ENCODE data around the gene CFAP157. TPM values are rescaled to one million over a fixed set of nuclear protein-coding genes. Genes with fewer than 3 reads are reported as not detected.

The CFAP157 gene
- total and polyA plus RNA-seq, 7 donors, result 0.12 TPM; not detected in 6

- Histone ChIP-seq H3K27ac (peak overlapping the region; percentile 91 to 98 (median 98)), H3K27me3 (no peaks in the 10 kb centered on the region), H3K4me3 (peak overlapping the region; percentile 50 to 93 (median 76)), H3K9me3 (no peaks in the 10 kb centered on the region), H3K36me3 (peaks cover 0 to 17% (median 4%) of the 10 kb centered on the region in 4 donors), H3K4me1 (peaks cover 0 to 27% (median 16%) of the 10 kb centered on the region in 4 donors)
- WGBS, 2 donors, result 54 to 60% methylated on average over 22 of the region's 22 CpGs
- TF ChIP-seq POLR2AphosphoS5 (IDR thresholded peaks at IDR 0.05) (no peak), EP300 (IDR thresholded peaks at IDR 0.05) (no peak), POLR2A (IDR thresholded peaks at IDR 0.05) (no peak)
- TF ChIP-seq, protein P1, sequence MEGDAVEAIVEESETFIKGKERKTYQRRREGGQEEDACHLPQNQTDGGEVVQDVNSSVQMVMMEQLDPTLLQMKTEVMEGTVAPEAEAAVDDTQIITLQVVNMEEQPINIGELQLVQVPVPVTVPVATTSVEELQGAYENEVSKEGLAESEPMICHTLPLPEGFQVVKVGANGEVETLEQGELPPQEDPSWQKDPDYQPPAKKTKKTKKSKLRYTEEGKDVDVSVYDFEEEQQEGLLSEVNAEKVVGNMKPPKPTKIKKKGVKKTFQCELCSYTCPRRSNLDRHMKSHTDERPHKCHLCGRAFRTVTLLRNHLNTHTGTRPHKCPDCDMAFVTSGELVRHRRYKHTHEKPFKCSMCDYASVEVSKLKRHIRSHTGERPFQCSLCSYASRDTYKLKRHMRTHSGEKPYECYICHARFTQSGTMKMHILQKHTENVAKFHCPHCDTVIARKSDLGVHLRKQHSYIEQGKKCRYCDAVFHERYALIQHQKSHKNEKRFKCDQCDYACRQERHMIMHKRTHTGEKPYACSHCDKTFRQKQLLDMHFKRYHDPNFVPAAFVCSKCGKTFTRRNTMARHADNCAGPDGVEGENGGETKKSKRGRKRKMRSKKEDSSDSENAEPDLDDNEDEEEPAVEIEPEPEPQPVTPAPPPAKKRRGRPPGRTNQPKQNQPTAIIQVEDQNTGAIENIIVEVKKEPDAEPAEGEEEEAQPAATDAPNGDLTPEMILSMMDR (IDR thresholded peaks at IDR 0.05), result no peak
- DNase-seq, result no peak
- intact Hi-C loops (cut with DNase I), result loop anchor here (1.0 to 5.0 kb wide), 5 partner anchors 122 to 232 kb away; partner anchors contain the start of genes ST6GALNAC4 and STXBP1
Observed at GRCh38 chr9:127734247-127734746, 27.5 kb downstream of the CFAP157 start.

GRCh38 chr9:127734747-127735529, 28.1 kb downstream of the CFAP157 start, which contains the start of gene TOR2A:
Gene TOR2A (minus strand): TSS chr9:127735294. CDS start chr9:127735270, 24 bp downstream.
- DNase-seq, result peak; percentile 99
- WGBS, 2 donors, result 0 to 1% methylated on average over 76 of the region's 76 CpGs
- intact Hi-C loops (cut with DNase I), result loop anchor here (1.0 to 5.0 kb wide), 6 partner anchors 50 to 233 kb away; partner anchors contain the start of genes ST6GALNAC4 and STXBP1
- Histone ChIP-seq H3K4me3 (peak within 1 kb of the TSS; percentile 50 to 93 (median 76)), H3K9me3 (no peaks in the 10 kb centered on the region), H3K36me3 (peaks cover 0 to 17% (median 4%) of the 10 kb centered on the region in 4 donors), H3K4me1 (peaks cover 0 to 27% (median 16%) of the 10 kb centered on the region in 4 donors), H3K27me3 (no peaks in the 10 kb centered on the region), H3K27ac (peak within 1 kb of the TSS; percentile 91 to 98 (median 98))
- TF ChIP-seq, protein P1 (IDR thresholded peaks at IDR 0.05), result peak; percentile 89 to 99 (median 98)
- TF ChIP-seq EP300 (IDR thresholded peaks at IDR 0.05) (no peak), POLR2A (IDR thresholded peaks at IDR 0.05) (peak in 1 of 2 donors; percentile 46), POLR2AphosphoS5 (IDR thresholded peaks at IDR 0.05) (peak; percentile 76 to 92 (median 88))

- DNase-seq, result no peak
- TF ChIP-seq EP300 (IDR thresholded peaks at IDR 0.05) (no peak), POLR2A (IDR thresholded peaks at IDR 0.05) (no peak), POLR2AphosphoS5 (IDR thresholded peaks at IDR 0.05) (no peak)
- TF ChIP-seq, protein P1 (IDR thresholded peaks at IDR 0.05), result peak in 1 of 4 experiments; percentile 3
- no peaks in the 10 kb centered on the region for H3K9me3 ChIP-seq
- peak overlapping the region in 1 of 4 donors; percentile 93 for H3K4me3 ChIP-seq
- peak overlapping the region; percentile 91 to 98 (median 98) for H3K27ac ChIP-seq
- H3K36me3 ChIP-seq, result peaks cover 0 to 17% (median 4%) of the 10 kb centered on the region in 4 donors
- 29 to 41% methylated on average over 15 of the region's 15 CpGs for WGBS, 2 donors
- intact Hi-C loops (cut with DNase I), result loop anchor here (1.0 to 2.0 kb wide), 3 partner anchors 50 to 181 kb away; partner anchors contain the start of gene ST6GALNAC4
- H3K27me3 ChIP-seq, result no peaks in the 10 kb centered on the region
- peaks cover 0 to 27% (median 16%) of the 10 kb centered on the region in 4 donors for H3K4me1 ChIP-seq
Observed at GRCh38 chr9:127735530-127736185, 28.9 kb downstream of the CFAP157 start.

GRCh38 chr9:127738666-127739065, 31.9 kb downstream of the CFAP157 start:
- no peaks in the 10 kb centered on the region for H3K9me3 ChIP-seq

More at GRCh38 chr9:127738666-127739065, 31.9 kb downstream of the CFAP157 start:
- H3K27ac ChIP-seq, result no peak overlapping the region
- intact Hi-C loops (cut with DNase I), result no loop called here
- TF ChIP-seq POLR2A (IDR thresholded peaks at IDR 0.05), result no peak
- TF ChIP-seq POLR2AphosphoS5 (IDR thresholded peaks at IDR 0.05), result no peak
- TF ChIP-seq EP300 (IDR thresholded peaks at IDR 0.05), result no peak
- TF ChIP-seq, protein P1 (IDR thresholded peaks at IDR 0.05), result no peak
- 84 to 90% methylated on average over 13 of the region's 13 CpGs for WGBS, 2 donors
- H3K4me1 ChIP-seq, result peaks cover 0 to 30% (median 21%) of the 10 kb centered on the region in 4 donors
- no peaks in the 10 kb centered on the region for H3K36me3 ChIP-seq
- peaks cover 4 to 23% (median 21%) of the 10 kb centered on the region in 3 donors for H3K27me3 ChIP-seq
- DNase-seq, result no peak
- no peak overlapping the region for H3K4me3 ChIP-seq
